ENCODE data around the gene CYGB. TPM values are rescaled to one million over a fixed set of nuclear protein-coding genes. Genes with fewer than 3 reads are reported as not detected.
"Not testable (repeated sequence)": the region's sequence is repeated elsewhere in the genome, so short reads cannot be mapped to it uniquely, and the experiment has no call there.

The CYGB gene
- total and polyA plus RNA-seq, 4 donors, result 9.0 to 34.4 (median 24.2) TPM

GRCh38 chr17:76569607-76570279 lies 32.2 kb upstream of the CYGB start:
- peak in 1 of 6 donors; percentile 85 for DNase-seq (ENCODE audit: low read depth in 4 of 6, low spot score in 6 of 6)
- H3K27ac ChIP-seq (ENCODE audit: low read depth, low read length), result peak overlapping the region; percentile 80

GRCh38 chr17:76568811-76569221 lies 31.3 kb upstream of the CYGB start:
- no peaks in the 10 kb centered on the region for H3K9me3 ChIP-seq (ENCODE audit: control insufficient read depth, insufficient read depth, low read length)
- H3K36me3 ChIP-seq (ENCODE audit: control insufficient read depth, insufficient read depth, low read length), result peaks cover 34% of the 10 kb centered on the region
- 26% methylated on average over 13 of the region's 19 CpGs for WGBS (ENCODE audit: insufficient coverage)

More at GRCh38 chr17:76569607-76570279, 32.2 kb upstream of the CYGB start:
- H3K9me3 ChIP-seq (ENCODE audit: control insufficient read depth, insufficient read depth, low read length), result no peaks in the 10 kb centered on the region
- H3K4me3 ChIP-seq (ENCODE audit: low read depth, low read length), result no peak overlapping the region
- H3K4me1 ChIP-seq (ENCODE audit: control insufficient read depth, insufficient read depth, low read length), result peaks cover 64% of the 10 kb centered on the region
- H3K27me3 ChIP-seq (ENCODE audit: control insufficient read depth, insufficient read depth, low read length), result no peaks in the 10 kb centered on the region
- H3K36me3 ChIP-seq (ENCODE audit: control insufficient read depth, insufficient read depth, low read length), result peaks cover 29% of the 10 kb centered on the region
- WGBS (ENCODE audit: insufficient coverage), result 36% methylated on average over 13 of the region's 18 CpGs

GRCh38 chr17:76567634-76568432 lies 30.3 kb upstream of the CYGB start:
- 66% methylated on average over 10 of the region's 14 CpGs for WGBS (ENCODE audit: insufficient coverage)

More at GRCh38 chr17:76568811-76569221, 31.3 kb upstream of the CYGB start:
- H3K4me1 ChIP-seq (ENCODE audit: control insufficient read depth, insufficient read depth, low read length), result peaks cover 63% of the 10 kb centered on the region
- no peak overlapping the region for H3K27ac ChIP-seq (ENCODE audit: low read depth, low read length)
- no peak overlapping the region for H3K4me3 ChIP-seq (ENCODE audit: low read depth, low read length)
- no peak for DNase-seq (ENCODE audit: low read depth in 4 of 6, low spot score in 6 of 6)
- no peaks in the 10 kb centered on the region for H3K27me3 ChIP-seq (ENCODE audit: control insufficient read depth, insufficient read depth, low read length)

GRCh38 chr17:76566988-76567431 lies 29.5 kb upstream of the CYGB start:
- Histone ChIP-seq H3K36me3 (ENCODE audit: control insufficient read depth, insufficient read depth, low read length) (peaks cover 42% of the 10 kb centered on the region), H3K9me3 (ENCODE audit: control insufficient read depth, insufficient read depth, low read length) (no peaks in the 10 kb centered on the region), H3K4me3 (ENCODE audit: low read depth, low read length) (no peak overlapping the region), H3K27ac (ENCODE audit: low read depth, low read length) (no peak overlapping the region), H3K4me1 (ENCODE audit: control insufficient read depth, insufficient read depth, low read length) (peaks cover 58% of the 10 kb centered on the region), H3K27me3 (ENCODE audit: control insufficient read depth, insufficient read depth, low read length) (no peaks in the 10 kb centered on the region)
- no peak for DNase-seq (ENCODE audit: low read depth in 4 of 6, low spot score in 6 of 6)
- WGBS (ENCODE audit: insufficient coverage), result 87% methylated on average over 4 of the region's 5 CpGs

More at GRCh38 chr17:76567634-76568432, 30.3 kb upstream of the CYGB start:
- no peak for DNase-seq (ENCODE audit: low read depth in 4 of 6, low spot score in 6 of 6)
- Histone ChIP-seq H3K9me3 (ENCODE audit: control insufficient read depth, insufficient read depth, low read length) (no peaks in the 10 kb centered on the region), H3K4me3 (ENCODE audit: low read depth, low read length) (no peak overlapping the region), H3K27me3 (ENCODE audit: control insufficient read depth, insufficient read depth, low read length) (no peaks in the 10 kb centered on the region), H3K27ac (ENCODE audit: low read depth, low read length) (no peak overlapping the region), H3K4me1 (ENCODE audit: control insufficient read depth, insufficient read depth, low read length) (peaks cover 59% of the 10 kb centered on the region), H3K36me3 (ENCODE audit: control insufficient read depth, insufficient read depth, low read length) (peaks cover 36% of the 10 kb centered on the region)

GRCh38 chr17:76566613-76566943 lies 29.1 kb upstream of the CYGB start:
- H3K27ac ChIP-seq (ENCODE audit: low read depth, low read length), result no peak overlapping the region
- H3K4me3 ChIP-seq (ENCODE audit: low read depth, low read length), result no peak overlapping the region
- no CpG with 5 or more reads among the region's 3 CpGs for WGBS (ENCODE audit: insufficient coverage)
- H3K36me3 ChIP-seq (ENCODE audit: control insufficient read depth, insufficient read depth, low read length), result peaks cover 46% of the 10 kb centered on the region
- no peak for DNase-seq (ENCODE audit: low read depth in 4 of 6, low spot score in 6 of 6)
- H3K9me3 ChIP-seq (ENCODE audit: control insufficient read depth, insufficient read depth, low read length), result no peaks in the 10 kb centered on the region
- no peaks in the 10 kb centered on the region for H3K27me3 ChIP-seq (ENCODE audit: control insufficient read depth, insufficient read depth, low read length)
- H3K4me1 ChIP-seq (ENCODE audit: control insufficient read depth, insufficient read depth, low read length), result peaks cover 60% of the 10 kb centered on the region

- H3K27me3 ChIP-seq (ENCODE audit: control insufficient read depth, insufficient read depth, low read length), result no peaks in the 10 kb centered on the region
- WGBS (ENCODE audit: insufficient coverage), result 93% methylated on average over 13 of the region's 14 CpGs
- no peak for DNase-seq (ENCODE audit: low read depth in 4 of 6, low spot score in 6 of 6)
- H3K4me1 ChIP-seq (ENCODE audit: control insufficient read depth, insufficient read depth, low read length), result peaks cover 64% of the 10 kb centered on the region
- no peak overlapping the region for H3K4me3 ChIP-seq (ENCODE audit: low read depth, low read length)
- peaks cover 47% of the 10 kb centered on the region for H3K36me3 ChIP-seq (ENCODE audit: control insufficient read depth, insufficient read depth, low read length)
- no peak overlapping the region for H3K27ac ChIP-seq (ENCODE audit: low read depth, low read length)
- H3K9me3 ChIP-seq (ENCODE audit: control insufficient read depth, insufficient read depth, low read length), result no peaks in the 10 kb centered on the region
Measured at GRCh38 chr17:76565728-76566612, 28.5 kb upstream of the CYGB start.

- not testable (repeated sequence) for H3K4me3 ChIP-seq (ENCODE audit: low read depth, low read length); H3K9me3 ChIP-seq (ENCODE audit: control insufficient read depth, insufficient read depth, low read length); DNase-seq (ENCODE audit: low read depth in 4 of 6, low spot score in 6 of 6); H3K27me3 ChIP-seq (ENCODE audit: control insufficient read depth, insufficient read depth, low read length)
- peaks cover 61% of the 10 kb centered on the region for H3K4me1 ChIP-seq (ENCODE audit: control insufficient read depth, insufficient read depth, low read length)
- peaks cover 47% of the 10 kb centered on the region for H3K36me3 ChIP-seq (ENCODE audit: control insufficient read depth, insufficient read depth, low read length)
- whole genome bisulfite sequencing (ENCODE audit: insufficient coverage), result no CpG with 5 or more reads among the region's 8 CpGs
- H3K27ac ChIP-seq (ENCODE audit: low read depth, low read length), result peak overlapping the region; percentile 33
Measured at GRCh38 chr17:76564991-76565727, 27.6 kb upstream of the CYGB start.

- not testable (repeated sequence) for DNase-seq (ENCODE audit: low read depth in 4 of 6, low spot score in 6 of 6); H3K27ac ChIP-seq (ENCODE audit: low read depth, low read length); H3K27me3 ChIP-seq (ENCODE audit: control insufficient read depth, insufficient read depth, low read length); H3K9me3 ChIP-seq (ENCODE audit: control insufficient read depth, insufficient read depth, low read length); H3K4me3 ChIP-seq (ENCODE audit: low read depth, low read length)
- Histone ChIP-seq H3K36me3 (ENCODE audit: control insufficient read depth, insufficient read depth, low read length) (peaks cover 47% of the 10 kb centered on the region), H3K4me1 (ENCODE audit: control insufficient read depth, insufficient read depth, low read length) (peaks cover 52% of the 10 kb centered on the region)
- no CpG with 5 or more reads among the region's 2 CpGs for WGBS (ENCODE audit: insufficient coverage)
Measured at GRCh38 chr17:76563359-76563758, 25.9 kb upstream of the CYGB start.

- DNase-seq (ENCODE audit: low read depth in 4 of 6, low spot score in 6 of 6), result peak in 1 of 6 donors; percentile 34
Measured at GRCh38 chr17:76562734-76563148, 25.2 kb upstream of the CYGB start.

More at GRCh38 chr17:76562734-76563148, 25.2 kb upstream of the CYGB start:
- Histone ChIP-seq H3K36me3 (ENCODE audit: control insufficient read depth, insufficient read depth, low read length) (peaks cover 41% of the 10 kb centered on the region), H3K4me3 (ENCODE audit: low read depth, low read length) (no peak overlapping the region), H3K27me3 (ENCODE audit: control insufficient read depth, insufficient read depth, low read length) (no peaks in the 10 kb centered on the region), H3K4me1 (ENCODE audit: control insufficient read depth, insufficient read depth, low read length) (peaks cover 46% of the 10 kb centered on the region), H3K27ac (ENCODE audit: low read depth, low read length) (peak overlapping the region; percentile 20), H3K9me3 (ENCODE audit: control insufficient read depth, insufficient read depth, low read length) (no peaks in the 10 kb centered on the region)
- no CpG with 5 or more reads among the region's 6 CpGs for WGBS (ENCODE audit: insufficient coverage)

Data from spinal cord (tissue), 10 donors.